GM18507 (cell line): Measurements from ENCODE around the gene TMEM248.
"Not testable (repeated sequence)": the region's sequence is repeated elsewhere in the genome, so short reads cannot be mapped to it uniquely, and the experiment has no call there.

Experiments
- DNase-seq: peaks from one replicate; pipeline ENCODE4 v3.0.0; 2011; ENCODE audit warnings: low read depth; ENCODE audit not compliant: insufficient read length; ENCODE audit errors: extremely low spot score
- FAIRE-seq: peaks from 2 replicates; lab custom pipeline; 2011; peaks lifted over from hg19 to GRCh38; lab: Jason Lieb, UNC

Gene TMEM248

DNA sequence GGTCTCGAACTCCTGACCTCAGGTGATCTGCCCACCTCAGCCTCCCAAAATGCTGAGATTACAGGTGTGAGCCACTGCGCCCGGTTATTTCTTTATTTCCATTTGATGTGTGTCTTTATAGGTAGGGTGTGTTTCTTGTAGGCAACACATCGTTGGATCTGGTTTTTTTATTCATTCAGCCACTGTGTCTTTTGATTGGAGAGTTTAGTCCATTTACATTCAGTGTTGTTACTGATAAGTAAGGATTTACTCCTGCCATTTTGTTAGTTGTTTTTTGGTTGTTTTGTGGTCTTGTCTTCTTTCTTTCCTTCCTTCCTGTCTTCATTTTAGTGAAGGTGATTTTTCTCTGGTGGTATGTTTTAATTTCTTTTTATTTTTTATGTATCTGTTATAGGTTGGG lies 16.9 kb downstream of the TMEM248 start:
- no peak for FAIRE-seq
- DNase-seq: no peak

DNA sequence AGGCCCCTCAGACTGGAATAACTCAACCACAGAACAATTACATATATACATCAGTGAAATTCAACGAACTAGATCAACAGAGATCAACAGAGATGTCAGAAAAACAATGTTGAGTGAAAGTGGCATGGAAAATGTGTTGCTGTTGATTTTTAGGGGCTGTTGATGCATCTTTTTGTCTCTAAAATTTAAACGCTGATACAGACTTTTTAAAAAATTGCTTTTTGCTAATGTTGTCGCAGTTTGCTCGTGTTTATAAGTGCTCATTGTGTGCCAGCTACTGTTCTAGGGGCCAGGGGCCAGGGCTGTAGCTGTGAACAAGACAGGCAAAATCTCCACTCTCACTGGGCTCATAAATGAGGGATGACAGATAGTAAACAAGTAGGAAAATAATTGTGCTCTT lies 18.3 kb downstream of the TMEM248 start:
- FAIRE-seq (no peak), DNase-seq (no peak)

DNA sequence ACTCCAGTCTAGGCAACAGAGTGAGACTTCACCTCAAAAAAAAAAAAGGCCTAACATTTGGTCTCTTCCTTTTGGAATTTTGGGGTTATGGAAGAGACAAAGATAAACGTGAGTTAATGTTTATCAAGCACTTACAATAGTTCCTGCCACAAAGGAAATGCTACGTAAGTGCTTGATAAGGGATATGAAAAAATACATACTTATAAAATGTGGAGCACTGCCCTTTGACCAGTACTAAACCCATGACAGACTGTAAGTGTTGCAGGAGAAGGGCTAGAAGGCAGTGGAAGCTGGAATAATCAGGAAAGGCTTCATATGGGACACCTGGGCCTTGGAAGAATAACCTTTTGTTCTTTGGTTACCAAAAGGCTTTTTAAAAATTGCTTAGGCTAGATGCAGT lies 25.5 kb downstream of the TMEM248 start:
- no peak for DNase-seq

DNA sequence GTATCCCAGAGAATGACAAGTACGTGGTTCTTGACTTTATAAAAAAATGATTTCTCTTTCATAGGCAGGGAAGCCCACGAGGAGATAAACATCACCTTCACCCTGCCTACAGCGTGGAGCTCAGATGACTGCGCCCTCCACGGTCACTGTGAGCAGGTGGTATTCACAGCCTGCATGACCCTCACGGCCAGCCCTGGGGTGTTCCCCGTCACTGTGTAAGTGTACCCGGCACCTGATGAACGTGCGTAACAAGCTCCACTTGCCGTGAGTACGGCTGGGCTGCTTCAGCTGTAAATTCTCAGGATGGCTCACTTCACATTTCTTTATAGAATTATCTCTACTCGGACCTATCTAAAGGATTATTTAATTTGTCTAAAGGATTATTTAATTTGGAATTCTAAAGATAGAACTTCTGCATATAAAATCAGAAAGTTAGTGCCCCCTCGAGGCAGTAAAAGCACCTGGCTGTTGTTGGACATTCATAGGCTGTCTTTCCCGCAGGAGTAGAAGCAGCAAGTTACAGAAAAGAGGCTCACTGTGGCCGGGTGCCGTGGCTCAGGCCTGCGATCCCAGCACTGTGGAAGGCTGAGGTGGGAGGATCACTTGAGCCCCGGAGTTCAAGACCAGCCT lies 27.6 kb downstream of the TMEM248 start:
- FAIRE-seq (no peak), DNase-seq (no peak)

More for the DNA sequence above, 25.5 kb downstream of the TMEM248 start:
- no peak for FAIRE-seq

GRCh38 chr7:66950311-66950710 lies 29.3 kb downstream of the TMEM248 start:
- FAIRE-seq (no peak), DNase-seq (no peak)

DNA sequence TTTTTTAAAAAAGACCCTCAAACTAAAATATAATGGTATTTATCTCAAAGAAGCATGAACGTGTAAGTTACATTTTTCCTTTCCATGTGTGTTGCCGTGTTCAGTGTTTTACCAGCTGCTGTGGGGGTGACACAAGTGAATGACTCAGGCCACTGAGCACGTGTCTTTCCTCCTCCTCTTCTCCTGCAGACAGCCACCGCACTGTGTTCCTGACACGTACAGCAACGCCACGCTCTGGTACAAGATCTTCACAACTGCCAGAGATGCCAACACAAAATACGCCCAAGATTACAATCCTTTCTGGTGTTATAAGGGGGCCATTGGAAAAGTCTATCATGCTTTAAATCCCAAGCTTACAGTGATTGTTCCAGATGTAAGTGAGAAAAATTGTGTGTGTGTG lies 29.7 kb downstream of the TMEM248 start:
- DNase-seq: no peak
- FAIRE-seq: no peak

GRCh38 chr7:66952343-66953043 lies 31.5 kb downstream of the TMEM248 start:
- FAIRE-seq: no peak
- no peak for DNase-seq

DNA sequence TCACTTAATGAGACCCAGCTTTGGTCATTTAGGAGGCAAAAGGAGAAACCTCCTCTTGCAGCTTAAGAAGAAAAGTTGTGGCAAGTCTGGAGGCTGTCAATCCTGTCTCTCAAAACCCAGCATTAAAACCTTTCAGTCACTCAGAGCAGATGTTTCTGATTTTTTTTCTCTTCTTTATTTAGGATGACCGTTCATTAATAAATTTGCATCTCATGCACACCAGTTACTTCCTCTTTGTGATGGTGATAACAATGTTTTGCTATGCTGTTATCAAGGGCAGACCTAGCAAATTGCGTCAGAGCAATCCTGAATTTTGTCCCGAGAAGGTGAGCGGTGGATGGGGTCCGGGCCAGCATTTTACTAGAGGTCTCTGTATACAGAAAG lies 32.0 kb downstream of the TMEM248 start:
- FAIRE-seq (no peak), DNase-seq (no peak)

DNA sequence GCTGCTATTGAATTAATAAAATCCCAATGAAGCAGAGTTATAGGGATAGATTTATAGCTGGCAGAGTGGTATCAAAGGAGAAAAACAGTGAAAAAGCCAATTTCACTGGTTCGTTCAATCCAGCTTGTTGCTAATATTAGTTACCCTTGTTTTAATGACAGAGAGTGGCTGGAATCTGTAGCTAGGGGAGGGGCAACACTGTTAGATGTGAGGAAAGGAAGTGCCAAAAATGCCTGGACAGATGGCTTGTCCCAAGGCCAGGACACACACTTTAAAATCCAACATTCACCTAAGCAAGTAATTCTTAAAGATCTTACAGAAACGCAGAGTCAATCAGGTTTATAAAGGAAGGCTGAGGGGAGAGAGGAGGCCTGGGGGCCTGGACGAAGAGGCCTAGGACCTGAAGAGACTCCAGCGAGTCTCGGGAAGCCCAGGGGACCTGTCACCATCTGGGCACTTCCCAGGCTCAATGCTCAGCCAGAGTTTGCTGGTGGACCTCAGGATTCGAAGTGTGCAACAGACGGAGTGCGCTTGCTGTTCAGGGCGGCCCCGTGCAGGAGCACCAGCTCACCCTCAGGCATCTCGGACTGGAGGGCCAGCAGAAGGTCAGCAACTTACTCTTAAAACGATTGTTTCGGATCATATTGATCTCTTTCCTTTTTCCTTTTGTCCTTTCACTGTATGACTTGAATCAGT lies 36.7 kb downstream of the TMEM248 start:
- no peak for DNase-seq
- FAIRE-seq: no peak

- FAIRE-seq: no peak
- DNase-seq: no peak
Observed at GRCh38 chr7:66958538-66959350, 37.7 kb downstream of the TMEM248 start.

GRCh38 chr7:66960192-66960591 lies 39.2 kb downstream of the TMEM248 start:
- no peak for FAIRE-seq
- DNase-seq: no peak

DNA sequence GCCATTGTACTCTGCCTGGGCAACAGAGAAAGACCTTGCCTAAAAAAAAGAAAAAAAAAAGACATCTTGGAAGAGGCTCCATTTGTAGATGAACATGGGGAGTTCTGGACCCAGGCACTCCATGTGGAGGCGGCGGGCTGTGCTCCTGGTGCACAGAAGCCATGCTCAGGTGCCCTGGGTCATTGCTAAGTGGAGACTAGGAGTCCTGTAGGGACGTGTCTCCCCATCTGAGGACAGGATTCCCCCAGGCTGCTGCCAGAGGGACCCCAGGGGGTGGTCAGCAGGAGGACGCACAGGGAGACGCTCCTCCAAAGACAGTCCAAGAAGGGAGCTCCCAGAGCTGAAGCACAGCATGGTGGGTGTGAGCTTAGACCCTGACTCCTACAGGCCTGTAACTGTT lies 40.1 kb downstream of the TMEM248 start:
- FAIRE-seq (no peak), DNase-seq (no peak)

DNA sequence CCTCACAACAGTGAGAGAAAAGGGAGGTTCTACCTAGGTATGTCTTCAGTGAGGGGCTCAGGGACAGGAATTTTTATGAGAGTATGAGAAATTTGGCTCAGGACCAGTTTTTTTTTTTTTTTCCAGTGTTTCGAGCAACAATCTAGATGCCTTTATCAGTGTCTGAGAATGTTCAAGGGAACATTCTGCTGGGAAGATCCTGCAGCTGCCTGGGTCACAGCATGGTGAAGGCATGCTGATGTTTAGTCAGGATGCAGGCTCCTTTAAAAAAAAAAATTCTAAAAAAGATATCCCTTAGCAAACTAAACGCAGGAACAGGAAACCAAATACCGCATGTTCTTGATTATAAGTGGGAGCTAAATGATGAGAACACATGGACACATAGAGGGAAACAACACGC lies 43.4 kb downstream of the TMEM248 start:
- DNase-seq: no peak

DNA sequence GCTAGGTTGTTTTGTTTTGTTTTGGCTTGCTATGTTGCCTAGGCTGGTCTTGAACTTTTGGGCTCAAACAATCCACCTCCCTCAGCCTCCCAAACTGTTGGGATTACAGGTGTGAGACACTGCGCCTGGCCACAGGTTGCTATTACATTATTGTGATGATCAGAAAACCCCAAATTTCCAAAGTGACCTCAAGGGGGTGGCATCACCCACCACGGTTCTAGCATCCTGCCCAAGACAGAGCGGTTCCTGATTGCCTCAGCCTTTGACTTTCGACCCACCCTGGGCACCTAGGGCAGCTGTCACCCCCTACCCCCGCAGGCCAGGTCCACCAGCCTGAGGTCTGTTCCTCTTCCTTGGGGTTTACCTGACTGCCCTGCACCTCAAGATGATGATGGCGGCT lies 46.0 kb downstream of the TMEM248 start:
- FAIRE-seq (no peak), DNase-seq (no peak)

More for the DNA sequence above, 43.4 kb downstream of the TMEM248 start:
- no peak for FAIRE-seq

DNA sequence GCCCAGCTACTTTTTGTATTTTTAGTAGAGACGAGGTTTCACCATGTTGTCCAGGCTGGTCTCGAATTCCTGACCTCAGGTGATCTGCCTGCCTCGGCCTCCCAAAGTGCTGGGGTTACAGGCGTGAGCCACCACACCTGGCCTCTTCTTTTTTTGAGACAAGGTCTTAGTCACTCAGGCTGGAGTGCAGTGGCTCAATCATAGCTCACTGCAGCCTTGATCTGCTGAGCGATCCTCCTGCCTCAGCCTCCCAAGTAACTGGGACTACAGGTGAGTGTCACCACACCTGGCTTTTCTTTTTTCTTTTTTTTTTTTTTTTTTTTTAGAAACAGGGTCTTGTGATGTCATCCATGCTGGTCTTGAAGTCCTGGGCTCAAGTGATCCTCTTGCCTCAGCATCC lies 48.0 kb downstream of the TMEM248 start:
- not testable (repeated sequence) for FAIRE-seq, DNase-seq

GRCh38 chr7:66970310-66970709 lies 49.3 kb downstream of the TMEM248 start:
- FAIRE-seq (no peak), DNase-seq (no peak)

DNA sequence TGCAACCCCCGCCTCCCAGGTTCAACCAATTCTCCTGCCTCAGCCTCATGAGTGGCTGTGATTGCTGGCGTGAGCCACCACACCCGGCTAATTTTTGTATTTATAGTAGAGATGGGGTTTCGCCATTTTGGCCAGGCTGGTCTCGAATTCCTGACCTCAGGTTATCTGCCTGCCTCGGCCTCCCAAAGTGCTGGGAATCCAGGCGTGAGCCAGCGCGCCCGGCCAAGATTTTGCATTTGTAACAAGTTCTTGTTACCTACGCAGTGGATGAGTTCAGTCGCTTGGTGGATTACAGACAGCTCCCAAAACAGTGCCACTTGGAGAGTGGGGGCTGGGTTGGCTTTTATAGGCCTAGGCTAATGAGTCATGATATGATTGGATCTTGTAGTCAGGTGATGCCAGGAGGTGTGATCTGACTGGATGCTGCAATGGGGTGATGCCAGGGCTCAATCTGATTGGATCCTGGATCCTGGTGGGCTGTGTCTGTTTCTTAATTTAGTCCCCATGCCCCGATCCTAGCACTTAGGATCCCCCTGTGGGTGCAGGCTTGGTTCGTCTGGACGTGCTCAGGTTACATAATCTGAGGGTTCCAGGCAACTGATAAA lies 54.1 kb downstream of the TMEM248 start:
- no peak for DNase-seq
- no peak for FAIRE-seq

- DNase-seq, FAIRE-seq: not testable (repeated sequence)
Observed at GRCh38 chr7:66978312-66978711, 57.3 kb downstream of the TMEM248 start.

GRCh38 chr7:66979013-66979412 lies 58.0 kb downstream of the TMEM248 start:
- not testable (repeated sequence) for DNase-seq, FAIRE-seq

DNA sequence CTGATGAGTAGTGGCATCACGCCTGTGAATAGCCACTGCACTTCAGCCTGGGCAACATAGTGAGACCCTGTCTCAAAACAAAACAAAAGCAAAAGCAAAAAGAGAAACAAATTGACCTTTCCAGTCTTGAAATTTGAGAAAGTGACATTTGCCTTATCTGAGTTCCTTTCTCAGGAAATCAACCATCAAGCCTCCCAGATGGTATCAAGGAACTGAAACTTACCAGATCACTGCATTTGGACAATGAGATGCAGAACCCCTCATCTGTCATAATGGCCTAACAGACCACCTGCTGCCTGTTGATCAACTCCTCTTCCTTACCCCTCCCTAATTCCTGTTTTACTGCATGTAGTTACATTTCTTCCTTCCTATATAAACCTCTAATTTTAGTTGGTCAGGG lies 59.3 kb downstream of the TMEM248 start:
- not testable (repeated sequence) for DNase-seq, FAIRE-seq
